ENCODE results near the gene PINLYP.
"Not testable (repeated sequence)": the region's sequence is repeated elsewhere in the genome, so short reads cannot be mapped to it uniquely, and the experiment has no call there.

Gene PINLYP

GRCh38 chr19:43541920-43542650, 33.5 kb upstream of the PINLYP start:
- TF ChIP-seq, protein P1, sequence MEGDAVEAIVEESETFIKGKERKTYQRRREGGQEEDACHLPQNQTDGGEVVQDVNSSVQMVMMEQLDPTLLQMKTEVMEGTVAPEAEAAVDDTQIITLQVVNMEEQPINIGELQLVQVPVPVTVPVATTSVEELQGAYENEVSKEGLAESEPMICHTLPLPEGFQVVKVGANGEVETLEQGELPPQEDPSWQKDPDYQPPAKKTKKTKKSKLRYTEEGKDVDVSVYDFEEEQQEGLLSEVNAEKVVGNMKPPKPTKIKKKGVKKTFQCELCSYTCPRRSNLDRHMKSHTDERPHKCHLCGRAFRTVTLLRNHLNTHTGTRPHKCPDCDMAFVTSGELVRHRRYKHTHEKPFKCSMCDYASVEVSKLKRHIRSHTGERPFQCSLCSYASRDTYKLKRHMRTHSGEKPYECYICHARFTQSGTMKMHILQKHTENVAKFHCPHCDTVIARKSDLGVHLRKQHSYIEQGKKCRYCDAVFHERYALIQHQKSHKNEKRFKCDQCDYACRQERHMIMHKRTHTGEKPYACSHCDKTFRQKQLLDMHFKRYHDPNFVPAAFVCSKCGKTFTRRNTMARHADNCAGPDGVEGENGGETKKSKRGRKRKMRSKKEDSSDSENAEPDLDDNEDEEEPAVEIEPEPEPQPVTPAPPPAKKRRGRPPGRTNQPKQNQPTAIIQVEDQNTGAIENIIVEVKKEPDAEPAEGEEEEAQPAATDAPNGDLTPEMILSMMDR (IDR thresholded peaks at IDR 0.05; ENCODE audit: control insufficient read depth, extremely low read depth, insufficient read depth) = no peak
- H3K4me3 ChIP-seq (ENCODE audit: low read depth, low read length) = no peak overlapping the region

DNA sequence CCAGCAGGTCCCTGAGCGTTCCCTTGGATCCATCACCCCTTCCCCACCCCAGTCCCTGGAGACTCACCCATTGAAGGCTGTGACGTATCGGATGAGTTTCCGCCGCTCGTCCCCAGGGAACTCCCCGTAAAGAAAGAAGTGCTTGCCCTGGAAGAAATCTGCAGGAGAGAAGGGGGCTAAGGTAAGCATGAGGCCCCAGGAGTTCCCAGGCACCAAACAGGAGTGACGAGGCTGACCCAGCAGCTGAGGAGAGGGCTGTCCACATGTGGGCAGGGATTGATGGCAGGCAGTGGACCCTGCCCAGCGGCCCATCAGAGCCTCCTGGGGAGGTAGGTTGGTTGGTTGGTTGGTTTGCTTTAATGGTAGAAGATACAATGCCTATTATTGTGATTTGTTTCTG, 31.5 kb upstream of the PINLYP start:
- DNase-seq (ENCODE audit: low read depth) = no peak
- no peak overlapping the region for H3K4me3 ChIP-seq (ENCODE audit: low read depth, low read length)
- TF ChIP-seq, protein P1 (IDR thresholded peaks at IDR 0.05; ENCODE audit: control insufficient read depth, extremely low read depth, insufficient read depth) = no peak

More at GRCh38 chr19:43541920-43542650, 33.5 kb upstream of the PINLYP start:
- no peak for DNase-seq (ENCODE audit: low read depth)

GRCh38 chr19:43545276-43545675, 30.3 kb upstream of the PINLYP start:
- no peak for DNase-seq (ENCODE audit: low read depth)
- TF ChIP-seq, protein P1 (IDR thresholded peaks at IDR 0.05; ENCODE audit: control insufficient read depth, extremely low read depth, insufficient read depth) = no peak
- no peak overlapping the region for H3K4me3 ChIP-seq (ENCODE audit: low read depth, low read length)

DNA sequence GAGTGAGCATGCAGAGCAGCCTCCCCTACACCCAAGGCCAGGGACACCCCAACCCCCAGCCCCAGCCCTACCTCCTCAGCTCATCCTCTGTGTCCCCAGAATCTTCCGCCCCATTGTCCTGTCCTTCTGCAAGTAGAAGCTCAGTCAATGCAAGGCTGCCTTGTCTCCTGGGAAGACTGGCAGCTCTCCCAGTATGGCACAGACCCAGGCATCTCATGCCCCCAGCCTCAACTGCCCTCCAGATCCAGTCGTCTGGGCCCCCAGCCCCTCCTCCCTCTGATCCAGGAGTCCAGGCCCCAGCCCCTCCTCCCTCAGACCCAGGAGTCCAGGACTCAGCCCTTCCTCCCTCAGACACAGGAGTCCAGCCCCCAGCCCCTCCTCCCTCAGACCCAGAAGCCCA, 29.6 kb upstream of the PINLYP start:
- TF ChIP-seq, protein P1 (IDR thresholded peaks at IDR 0.05; ENCODE audit: control insufficient read depth, extremely low read depth, insufficient read depth) = no peak
- no peak overlapping the region for H3K4me3 ChIP-seq (ENCODE audit: low read depth, low read length)
- no peak for DNase-seq (ENCODE audit: low read depth)

DNA sequence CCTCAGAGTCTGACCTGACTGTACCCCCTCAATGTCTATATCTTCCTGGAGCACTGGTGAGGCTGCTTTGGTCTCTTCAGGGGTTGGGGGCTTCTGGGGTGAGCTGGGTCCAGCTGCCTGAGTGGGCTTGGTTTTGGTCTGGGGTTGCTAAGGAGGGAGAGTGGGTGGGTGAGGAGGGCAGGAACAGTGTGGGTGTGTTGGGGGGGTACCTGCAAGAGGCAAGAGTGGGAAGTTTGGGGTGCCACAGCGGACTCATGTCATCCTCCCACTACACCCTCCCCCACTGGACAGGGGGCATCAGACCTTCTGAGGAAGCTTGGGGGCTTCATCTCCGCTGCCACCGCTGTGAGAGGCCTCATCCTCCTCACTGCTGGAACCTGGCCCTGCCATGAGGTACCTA, 29.0 kb upstream of the PINLYP start:
- TF ChIP-seq, protein P1 (IDR thresholded peaks at IDR 0.05; ENCODE audit: control insufficient read depth, extremely low read depth, insufficient read depth) = no peak
- DNase-seq (ENCODE audit: low read depth) = no peak
- no peak overlapping the region for H3K4me3 ChIP-seq (ENCODE audit: low read depth, low read length)

DNA sequence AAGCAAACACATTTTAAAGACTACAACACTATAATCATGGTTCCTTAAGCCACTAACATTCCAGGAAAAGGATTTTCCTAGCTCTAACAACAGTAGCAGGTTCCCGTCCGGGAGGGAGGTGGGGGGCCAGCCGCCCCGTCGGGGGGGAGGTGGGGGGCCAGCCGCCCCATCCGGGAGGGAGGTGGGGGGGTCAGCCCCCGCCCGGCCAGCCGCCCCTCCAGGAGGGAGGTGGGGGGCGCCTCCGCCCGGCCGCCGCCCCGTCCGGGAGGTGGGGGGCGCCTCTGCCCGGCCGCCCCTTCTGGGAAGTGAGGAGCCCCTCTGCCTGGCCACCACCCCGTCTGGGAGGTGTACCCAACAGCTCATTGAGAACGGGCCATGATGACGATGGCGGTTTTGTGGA, 27.7 kb upstream of the PINLYP start:
- not testable (repeated sequence) for DNase-seq (ENCODE audit: low read depth); H3K4me3 ChIP-seq (ENCODE audit: low read depth, low read length)

GRCh38 chr19:43548706-43549105, 26.9 kb upstream of the PINLYP start:
- TF ChIP-seq, protein P1 (IDR thresholded peaks at IDR 0.05; ENCODE audit: control insufficient read depth, extremely low read depth, insufficient read depth) = no peak
- H3K4me3 ChIP-seq (ENCODE audit: low read depth, low read length) = no peak overlapping the region
- DNase-seq (ENCODE audit: low read depth) = no peak

Data from LNCaP clone FGC (cell line).